ENCODE measurements around the gene EEF1AKMT3.

- TF ChIP-seq CTCF (IDR thresholded peaks at IDR 0.05; ENCODE audit: borderline replicate concordance, extremely low read depth, low read length, poor library complexity, severe bottlenecking), result no peak
- no peak for TF ChIP-seq EZH2 (IDR thresholded peaks at IDR 0.05; ENCODE audit: borderline replicate concordance, low read depth, low read length, severe bottlenecking)
Observed at GRCh38 chr12:57771236-57771872, 1.1 kb upstream of the EEF1AKMT3 start.

All from DND-41 (cell line).